ENCODE data around the gene TCF4. TPM values are rescaled to one million over a fixed set of nuclear protein-coding genes. Genes with fewer than 3 reads are reported as not detected.

TCF4 gene
- total RNA-seq, 1 donor from 2014 or later, result 536 TPM

DNA sequence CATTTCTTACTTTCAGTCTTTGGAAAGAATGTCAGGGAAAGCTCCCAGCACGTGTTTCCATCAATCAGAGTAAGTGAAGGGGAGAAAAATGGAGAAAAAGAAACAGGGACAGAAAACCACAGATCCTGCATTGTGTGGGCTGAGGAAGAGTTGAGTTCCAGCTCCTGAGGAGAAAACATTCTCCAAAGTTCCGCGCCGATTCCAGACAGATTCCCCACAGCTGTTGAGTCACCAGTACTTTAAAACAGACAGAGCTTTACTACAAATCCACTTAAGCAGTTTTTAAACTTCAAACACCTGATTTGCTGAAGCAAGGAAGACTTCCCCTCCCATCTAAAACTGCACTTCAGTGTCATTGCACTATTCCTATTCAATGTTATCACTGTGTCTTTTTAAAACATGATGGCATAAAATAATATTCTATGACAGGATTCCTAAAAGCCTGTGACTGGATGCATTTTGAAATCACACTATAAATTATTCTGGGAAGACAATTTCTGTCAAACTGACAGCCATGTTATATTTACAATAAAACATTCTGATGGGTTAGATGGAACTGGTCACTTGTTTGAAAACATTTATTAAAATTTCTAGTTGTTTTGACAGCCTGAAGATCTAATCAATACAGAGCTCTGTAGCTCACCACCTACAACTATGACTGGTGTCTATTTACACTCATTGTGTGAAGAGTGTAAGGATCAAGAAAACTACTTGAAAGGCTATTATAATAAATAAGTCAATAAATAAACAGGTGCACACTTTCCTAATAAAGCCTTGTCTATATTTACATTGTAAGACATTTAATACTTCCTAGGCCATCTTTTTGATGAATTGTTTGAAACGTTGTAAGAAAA is 40.9 kb downstream of the TCF4 start:
- peak in 1 of 2 donors; percentile 7 for DNase-seq (ENCODE audit: low read depth in 2 of 2)

GRCh38 chr18:55544014-55544413 is 44.0 kb downstream of the TCF4 start:
- no peak for DNase-seq (ENCODE audit: low read depth in 2 of 2)

DNA sequence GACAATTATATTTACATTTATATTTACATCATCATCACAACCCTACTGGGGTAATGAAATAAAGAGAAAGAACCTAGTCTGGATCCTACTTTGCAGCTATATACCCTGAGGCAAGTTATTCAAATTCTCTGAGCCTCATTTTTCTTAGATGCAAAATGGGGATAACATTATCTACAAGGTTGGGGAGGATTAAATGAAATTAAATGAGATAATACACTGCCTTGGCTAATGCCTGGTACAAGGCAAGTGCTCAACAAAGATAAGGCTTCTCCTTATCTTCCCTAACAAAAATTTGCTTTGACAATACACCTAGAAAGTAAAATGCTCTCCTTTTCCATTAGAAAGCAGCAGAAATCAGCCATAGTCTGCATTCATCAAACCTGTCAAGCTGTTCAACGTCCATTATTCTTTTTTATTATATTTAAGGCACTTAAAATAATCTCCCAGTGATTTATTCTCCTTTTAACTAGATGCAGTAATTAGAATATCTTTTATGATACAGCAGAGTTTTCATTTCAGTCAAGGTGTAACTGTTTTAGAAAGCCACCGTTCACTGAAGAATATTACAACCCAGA is 44.8 kb downstream of the TCF4 start:
- no peak for DNase-seq (ENCODE audit: low read depth in 2 of 2)

DNA sequence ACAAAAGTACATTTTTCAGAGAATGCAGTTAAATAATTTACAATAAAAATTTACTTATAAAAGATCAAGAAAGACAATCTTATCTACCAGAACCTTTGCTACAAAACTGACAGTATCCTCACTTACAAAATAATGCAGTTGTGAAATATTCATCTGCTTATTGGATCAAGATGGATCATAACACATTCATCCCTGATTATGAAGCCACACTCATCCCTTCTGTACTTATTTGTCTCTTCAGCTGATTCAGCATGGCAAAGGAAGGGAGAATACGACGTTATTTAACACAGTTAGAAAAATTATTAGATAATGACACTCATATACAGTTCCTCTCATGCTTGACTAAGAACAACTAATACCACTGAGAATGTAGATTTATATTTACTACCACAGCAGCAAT is 46.4 kb downstream of the TCF4 start:
- DNase-seq (ENCODE audit: low read depth in 2 of 2), result no peak

DNA sequence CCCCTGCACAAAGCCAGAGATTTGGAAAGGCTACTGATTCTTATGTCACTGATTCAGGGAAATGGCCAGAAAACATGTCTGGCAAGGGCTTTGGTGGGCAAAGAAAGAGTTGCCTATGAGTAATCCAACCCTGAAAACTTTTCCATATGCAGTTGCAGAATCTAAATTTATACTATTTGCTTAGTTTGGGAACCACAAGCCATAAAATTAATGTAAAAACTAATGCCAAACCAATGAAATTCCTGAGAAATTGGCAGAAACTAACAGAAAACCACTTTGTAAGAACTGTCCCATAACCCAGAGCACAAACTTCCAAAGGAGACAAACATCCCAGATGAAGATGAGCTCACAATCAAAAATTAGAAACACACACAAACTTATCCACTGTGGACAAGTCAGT is 48.8 kb downstream of the TCF4 start:
- DNase-seq (ENCODE audit: low read depth in 2 of 2), result no peak

- no peak for DNase-seq (ENCODE audit: low read depth in 2 of 2)
Observed at GRCh38 chr18:55534996-55535395, 53.0 kb downstream of the TCF4 start.

GRCh38 chr18:55534547-55534946 is 53.4 kb downstream of the TCF4 start:
- DNase-seq (ENCODE audit: low read depth in 2 of 2), result no peak

DNA sequence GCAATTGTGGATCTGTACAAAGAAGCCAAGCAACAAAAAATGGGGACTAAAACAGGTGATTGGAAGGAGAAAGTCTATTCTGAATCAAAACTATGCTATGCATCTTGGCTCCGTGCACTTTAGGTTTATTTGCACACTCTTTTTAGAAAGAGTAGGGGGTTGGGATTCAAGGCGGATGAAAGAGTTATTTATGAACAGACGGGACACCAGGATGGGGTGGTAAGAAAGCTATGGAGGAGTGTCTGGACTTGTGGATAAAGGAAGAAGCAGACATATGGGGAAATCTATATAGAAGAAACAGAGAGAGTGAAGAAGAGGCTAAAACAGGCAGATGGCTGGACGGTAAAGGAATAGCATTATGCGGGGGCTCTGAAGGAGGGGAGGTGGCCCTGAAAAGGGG is 57.8 kb downstream of the TCF4 start:
- DNase-seq (ENCODE audit: low read depth in 2 of 2), result no peak

DNA sequence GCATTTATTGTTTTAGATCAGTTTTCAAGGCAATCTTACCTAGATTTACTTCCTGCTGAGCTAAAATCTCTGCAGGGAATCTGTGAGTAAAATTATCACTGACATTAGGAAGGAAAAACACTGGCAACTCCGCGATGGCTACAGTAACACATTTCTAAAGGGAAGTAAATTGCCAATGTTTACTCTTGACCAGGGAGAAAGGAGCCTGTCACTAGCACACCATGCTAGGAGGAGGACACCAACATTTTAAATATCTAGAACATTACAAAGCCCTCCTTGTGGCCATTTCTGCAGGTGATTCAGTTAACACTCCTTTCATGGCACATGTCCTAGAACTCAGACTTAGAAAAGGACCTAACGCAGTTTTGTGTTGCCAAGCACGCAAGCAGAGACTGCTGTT is 58.4 kb downstream of the TCF4 start:
- no peak for DNase-seq (ENCODE audit: low read depth in 2 of 2)

DNA sequence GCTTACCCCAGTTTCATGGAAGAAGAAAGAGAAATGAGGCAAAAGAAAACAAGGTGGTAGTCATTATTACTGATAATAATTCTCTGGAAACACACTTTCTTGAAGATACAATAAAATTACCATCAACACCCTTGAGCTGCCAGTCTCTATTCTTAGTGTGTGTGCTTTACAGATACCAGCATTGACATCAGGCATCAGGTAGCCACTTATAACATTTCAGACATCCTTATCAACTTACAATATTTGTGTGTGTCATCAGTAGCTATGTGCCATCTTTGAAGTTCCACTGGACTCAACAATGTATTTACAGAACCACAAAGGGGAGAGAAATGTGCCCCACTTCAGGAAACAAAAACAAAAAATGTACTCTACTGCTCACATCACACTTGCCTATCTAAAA is 62.1 kb downstream of the TCF4 start:
- no peak for DNase-seq (ENCODE audit: low read depth in 2 of 2)

DNA sequence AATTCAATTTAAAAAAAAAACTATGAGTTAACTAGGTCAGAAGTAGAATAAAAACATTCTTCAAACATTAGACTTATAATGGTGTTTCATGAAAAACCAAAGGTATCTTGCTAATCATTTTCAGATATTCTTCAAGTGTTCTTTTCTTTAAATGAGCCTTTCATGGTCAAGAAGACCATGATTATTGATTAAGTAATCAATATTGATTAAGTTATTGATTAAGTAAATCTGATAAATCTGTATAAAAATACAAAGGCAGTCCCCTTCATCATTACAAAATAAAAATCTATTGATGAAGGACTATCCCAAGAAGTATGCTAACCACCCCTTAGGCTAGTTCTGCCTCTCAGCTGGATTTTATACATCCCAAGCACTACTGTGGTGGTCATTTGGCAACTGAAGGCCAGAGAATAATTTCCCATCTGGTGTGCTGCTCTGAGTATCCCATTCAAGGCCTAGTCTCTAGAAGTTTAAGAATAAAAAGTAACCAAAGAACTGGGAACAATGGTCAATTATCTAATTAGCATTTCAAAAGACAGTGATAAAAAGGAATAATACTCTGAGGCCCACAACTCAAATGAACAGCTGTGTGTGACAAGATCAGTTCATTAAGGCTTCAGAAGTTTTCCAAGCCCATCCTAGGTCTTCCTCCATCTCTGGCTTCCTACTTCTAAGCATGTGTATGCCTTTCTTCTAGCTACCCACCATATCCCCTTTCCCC is 63.5 kb downstream of the TCF4 start:
- no peak for DNase-seq (ENCODE audit: low read depth in 2 of 2)

- DNase-seq (ENCODE audit: low read depth in 2 of 2), result peak; percentile 27 to 57
Observed at GRCh38 chr18:55523001-55523400, 65.0 kb downstream of the TCF4 start.

DNA sequence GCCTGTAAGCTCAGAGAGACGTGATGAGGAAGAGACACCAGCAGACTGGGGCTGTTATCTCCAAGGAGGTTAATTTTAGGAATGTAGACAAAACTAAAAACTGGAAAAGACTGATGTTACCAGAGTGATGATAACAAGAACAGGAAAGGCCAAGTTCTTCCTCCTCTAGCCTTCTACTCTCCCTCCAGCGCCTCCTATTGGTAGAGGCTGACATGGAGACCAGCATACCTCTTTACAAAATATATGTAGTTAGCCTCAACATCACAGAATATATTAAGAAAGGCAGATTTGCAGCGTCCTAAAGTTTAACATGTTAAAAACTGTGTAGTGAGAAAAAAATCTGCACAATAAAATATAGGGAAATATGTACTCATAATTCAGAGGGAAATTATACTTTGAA is 66.0 kb downstream of the TCF4 start:
- no peak for DNase-seq (ENCODE audit: low read depth in 2 of 2)

DNA sequence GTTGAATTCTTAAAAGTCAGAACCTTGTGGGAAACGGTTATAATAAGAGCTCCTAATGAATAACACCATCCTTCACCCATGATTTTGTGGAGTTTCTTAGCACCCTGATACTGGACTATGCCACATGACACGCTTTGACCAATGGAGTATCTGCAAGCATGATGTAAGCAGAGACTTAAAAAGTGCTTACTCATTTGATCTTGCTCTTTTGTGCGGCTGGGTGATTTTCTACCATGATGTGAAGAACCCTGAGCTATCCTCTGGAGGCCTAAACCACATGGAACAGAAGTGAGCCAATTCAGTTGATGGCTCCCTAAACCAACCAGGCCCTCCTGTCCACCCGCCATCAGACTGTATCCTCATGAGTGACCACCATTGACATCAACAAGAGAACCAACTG is 70.9 kb downstream of the TCF4 start:
- DNase-seq (ENCODE audit: low read depth in 2 of 2), result no peak

DNA sequence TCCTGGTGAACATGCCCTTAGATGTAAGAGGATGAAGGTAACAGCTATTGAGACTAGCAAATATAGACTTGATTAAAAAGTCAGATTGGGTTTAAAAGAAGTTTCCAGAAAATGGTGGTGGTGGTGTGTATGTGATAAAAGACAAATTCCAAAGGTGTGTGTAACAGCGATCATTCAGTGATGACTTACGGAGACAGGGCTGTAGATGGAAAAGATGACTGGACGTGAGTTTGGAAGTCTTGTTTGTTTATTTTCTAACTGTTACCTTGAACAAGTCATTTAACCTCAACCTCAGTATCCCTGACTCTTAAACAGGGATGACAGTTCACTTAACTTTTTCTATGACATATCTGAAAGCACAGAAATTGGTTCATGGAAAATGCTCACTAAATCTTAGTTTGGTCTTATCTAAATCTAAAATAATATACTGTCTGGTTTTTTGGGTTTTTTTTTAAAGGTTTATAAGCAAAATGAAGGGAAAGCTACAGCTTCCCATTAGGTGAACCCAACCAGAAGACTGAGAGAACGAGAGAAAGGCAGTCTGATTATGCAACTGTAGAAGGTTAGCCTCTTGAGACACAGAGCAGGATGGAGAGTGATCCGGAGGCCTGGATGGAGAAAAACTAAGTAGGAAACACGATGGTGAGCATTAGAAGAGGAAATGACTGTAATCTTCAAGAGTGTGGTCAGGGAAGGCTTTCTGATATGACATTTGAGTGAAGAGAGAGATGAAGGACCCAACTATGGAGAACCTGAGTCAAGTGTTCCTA is 71.9 kb downstream of the TCF4 start:
- DNase-seq (ENCODE audit: low read depth in 2 of 2), result peak in 1 of 2 donors; percentile 73

DNA sequence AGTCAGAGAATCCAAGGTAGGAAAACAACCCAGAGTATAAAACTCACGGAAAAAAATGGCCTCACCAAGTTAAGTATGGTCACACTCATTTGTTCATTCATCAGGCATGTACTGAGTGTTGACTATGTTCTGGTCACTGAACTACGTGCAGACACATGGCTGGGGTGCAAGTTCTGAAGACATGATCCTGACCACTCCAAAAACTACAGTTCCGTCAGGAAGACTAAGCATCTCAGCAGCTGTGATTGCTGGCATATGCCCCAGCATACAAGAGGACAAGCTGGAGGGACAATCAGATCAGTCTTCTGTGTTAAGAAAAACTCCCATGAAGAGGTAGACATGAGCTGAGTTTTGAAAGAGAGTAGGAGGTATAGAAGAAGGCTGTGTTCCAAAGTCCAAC is 72.8 kb downstream of the TCF4 start:
- no peak for DNase-seq (ENCODE audit: low read depth in 2 of 2)

DNA sequence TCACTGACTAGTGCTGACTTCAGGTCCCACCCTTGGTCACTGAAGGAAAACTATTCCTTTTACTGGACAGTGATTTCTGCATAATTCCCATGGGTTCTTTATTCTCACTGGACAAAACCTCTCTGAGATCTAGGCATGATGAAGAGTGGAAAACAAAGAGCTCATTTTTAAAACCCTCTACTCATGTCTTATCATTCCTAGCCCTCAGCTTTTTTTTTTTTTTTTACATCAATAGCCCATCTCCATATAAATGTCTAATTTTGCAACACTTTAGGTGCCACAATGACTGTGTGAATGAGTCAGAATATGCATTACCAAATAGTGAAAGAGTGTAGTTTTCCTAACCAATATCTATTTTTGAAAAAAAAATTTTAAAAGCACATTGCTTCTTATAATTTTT is 74.8 kb downstream of the TCF4 start:
- DNase-seq (ENCODE audit: low read depth in 2 of 2), result no peak

DNA sequence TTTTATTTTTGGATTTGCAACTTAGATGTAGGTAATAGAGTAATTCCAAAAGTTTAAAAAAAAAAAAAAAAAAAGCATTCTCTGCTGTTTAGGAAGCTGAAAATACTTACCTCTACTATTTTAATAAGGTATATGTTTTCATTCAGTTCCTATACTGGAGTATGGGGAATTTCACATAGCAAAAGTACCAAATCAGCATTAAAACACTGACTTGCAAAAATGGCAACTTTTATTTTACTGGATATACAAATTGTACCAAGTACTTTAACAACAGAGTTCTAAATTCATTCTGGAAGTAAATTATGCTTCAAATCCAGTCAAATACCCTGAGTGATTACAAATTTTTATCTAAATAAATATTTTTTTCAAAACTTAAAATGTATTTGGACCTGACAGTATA is 76.7 kb downstream of the TCF4 start:
- DNase-seq (ENCODE audit: low read depth in 2 of 2), result no peak

GRCh38 chr18:55510809-55511208 is 77.2 kb downstream of the TCF4 start:
- peak; percentile 97 to 100 for DNase-seq (ENCODE audit: low read depth in 2 of 2)

DNA sequence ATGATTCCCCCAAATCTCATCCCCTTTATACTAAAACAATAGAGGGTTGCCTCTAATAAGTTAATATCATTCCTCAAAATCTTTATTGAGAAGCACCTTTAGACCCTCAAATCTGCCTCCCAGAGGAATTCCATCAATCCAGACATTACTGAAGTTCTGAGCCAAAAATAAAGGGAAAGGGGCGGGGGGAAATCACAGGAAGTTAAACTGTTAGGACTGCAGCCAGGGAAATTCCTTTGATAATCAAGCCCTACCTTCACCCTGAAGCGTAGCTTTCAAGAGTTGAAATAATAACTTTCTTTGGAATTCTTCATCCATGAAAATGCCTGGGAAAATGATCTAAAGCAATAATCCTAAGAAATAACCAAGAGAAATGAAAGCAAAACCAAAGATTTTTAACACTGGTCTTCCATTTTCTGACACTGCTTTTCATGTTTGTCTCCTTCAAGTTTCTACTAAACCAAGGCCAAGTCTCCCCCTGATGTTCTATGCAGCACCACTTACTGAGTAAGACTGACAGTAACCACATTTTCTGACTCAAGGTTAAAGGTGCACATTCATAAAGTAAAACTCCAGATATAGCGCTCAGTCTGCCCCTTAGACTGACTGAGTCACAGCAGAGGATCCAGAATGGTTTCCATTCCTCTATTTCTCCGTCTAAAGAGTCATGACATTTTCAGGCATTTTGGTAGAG is 78.2 kb downstream of the TCF4 start:
- peak; percentile 88 to 92 for DNase-seq (ENCODE audit: low read depth in 2 of 2)

DNA sequence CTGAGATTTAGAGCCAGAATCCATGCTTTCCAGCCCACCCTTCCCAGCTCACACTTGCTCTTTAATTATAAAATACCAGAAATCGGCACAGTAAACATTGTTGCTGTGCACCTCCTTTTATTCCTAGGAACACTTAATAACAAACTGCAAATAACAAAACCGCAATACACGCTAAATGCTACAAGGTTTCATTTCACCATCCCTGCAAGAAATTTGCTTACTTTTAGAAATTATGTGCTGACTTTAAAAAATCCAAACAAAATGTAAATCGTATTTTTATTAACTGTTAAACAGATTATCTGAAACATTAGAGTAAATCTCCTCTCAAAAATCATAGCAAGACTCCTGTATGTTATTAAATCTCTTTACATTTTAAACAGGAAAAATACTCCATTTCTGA is 79.3 kb downstream of the TCF4 start:
- DNase-seq (ENCODE audit: low read depth in 2 of 2), result peak in 1 of 2 donors; percentile 15
